DMS53 (cell line): ENCODE data around the gene RPS6KB2.
"Not testable (repeated sequence)": the region's sequence is repeated elsewhere in the genome, so short reads cannot be mapped to it uniquely, and the experiment has no call there.

ENCODE experiments used
- DNase-seq: peaks from one replicate; lab custom pipeline; 2025; lab: John Stamatoyannopoulos, UW

The RPS6KB2 gene

GRCh38 chr11:67397986-67398660 is 30.2 kb upstream of the RPS6KB2 start:
- DNase-seq: no peak

- no peak for DNase-seq
Observed at GRCh38 chr11:67398661-67399563, 29.4 kb upstream of the RPS6KB2 start.

GRCh38 chr11:67400251-67400941 is 27.9 kb upstream of the RPS6KB2 start:
- DNase-seq: no peak

GRCh38 chr11:67400942-67401494 is 27.3 kb upstream of the RPS6KB2 start:
- DNase-seq: peak; percentile 43

GRCh38 chr11:67401495-67402191 is 26.7 kb upstream of the RPS6KB2 start, which contains the start of gene PPP1CA:
PPP1CA (minus strand) TSS chr11:67401858; CDS start chr11:67401782, 76 bp downstream.
- DNase-seq: peak; percentile 97

GRCh38 chr11:67402192-67402839 is 26.0 kb upstream of the RPS6KB2 start:
- DNase-seq: not testable (repeated sequence)

- DNase-seq: not testable (repeated sequence)
Observed at GRCh38 chr11:67403085-67403484, 25.2 kb upstream of the RPS6KB2 start.

- no peak for DNase-seq
Observed at GRCh38 chr11:67404515-67405195, 23.6 kb upstream of the RPS6KB2 start.

GRCh38 chr11:67405196-67405567 is 23.1 kb upstream of the RPS6KB2 start:
- no peak for DNase-seq

- DNase-seq: no peak
Observed at GRCh38 chr11:67405688-67406339, 22.5 kb upstream of the RPS6KB2 start.

- no peak for DNase-seq
Observed at GRCh38 chr11:67406420-67406968, 21.8 kb upstream of the RPS6KB2 start.

GRCh38 chr11:67406969-67407687 is 21.2 kb upstream of the RPS6KB2 start:
- DNase-seq: peak; percentile 56

GRCh38 chr11:67407688-67408163 is 20.6 kb upstream of the RPS6KB2 start:
- DNase-seq: no peak

- DNase-seq: no peak
Observed at GRCh38 chr11:67408437-67409200, 19.7 kb upstream of the RPS6KB2 start.

- DNase-seq: no peak
Observed at GRCh38 chr11:67409261-67409666, 19.0 kb upstream of the RPS6KB2 start.

- DNase-seq: peak; percentile 73
Observed at GRCh38 chr11:67409781-67410368, 18.4 kb upstream of the RPS6KB2 start.

GRCh38 chr11:67410369-67410831 is 17.9 kb upstream of the RPS6KB2 start:
- DNase-seq: no peak
